Naive thymus-derived CD4-positive, alpha-beta T cell (primary cell): ENCODE results near the gene ARHGAP6. TPM values are rescaled to one million over a fixed set of nuclear protein-coding genes. Genes with fewer than 3 reads are reported as not detected.

Experiments used
- ATAC-seq: fragments of 150-1000 bp; cut with Tn5 transposase; 2 replicates; pipeline ENCODE4 v1.10.0; 2021; ENCODE audit warnings: mild to moderate bottlenecking, moderate library complexity
- CTCF ChIA-PET: fragments of 350-600 bp; sonication (Branson Sonifier 250); formaldehyde crosslinking; loops from one replicate; lab custom pipeline; 2021; ENCODE audit warnings: antibody characterized with exemption; lab: Charles Lee
- POLR2A ChIA-PET: fragments of 350-600 bp; sonication (Branson Sonifier 250); formaldehyde crosslinking; loops from one replicate; lab custom pipeline; 2021; ENCODE audit warnings: antibody characterized with exemption, inconsistent platforms; lab: Charles Lee
- DNase-seq, 9 donors: peaks; one replicate each; pipeline versions ENCODE4 v3.0.0 to v3.0.0-alpha.2; 2020 to 2022; ENCODE audit warnings: mixed read lengths in 1 of 9
- H3K27ac ChIP-seq: one replicate; pipeline ENCODE4 v1.7.0; 2013; ENCODE audit warnings: mild to moderate bottlenecking, low read depth, low read length, moderate library complexity
- H3K27me3 ChIP-seq, 2 donors: one replicate each; pipeline ENCODE4 v1.7.0; 2013; ENCODE audit warnings: low read length in 2 of 2, mild to moderate bottlenecking in 2 of 2, moderate library complexity in 2 of 2; ENCODE audit not compliant: control insufficient read depth in 2 of 2, insufficient read depth in 2 of 2
- H3K36me3 ChIP-seq, 3 experiments: 1 replicate in 2 of 3; 2 replicates in 1 of 3; pipeline ENCODE4 v1.7.0; 2013; ENCODE audit warnings: low read length in 3 of 3, mild to moderate bottlenecking in 3 of 3, moderate library complexity in 1 of 3; ENCODE audit not compliant: insufficient read depth in 3 of 3, control insufficient read depth in 2 of 3
- H3K4me1 ChIP-seq, 2 donors: one replicate each; pipeline ENCODE4 v1.7.0; 2013; ENCODE audit warnings: low read length in 2 of 2, mild to moderate bottlenecking in 2 of 2, moderate library complexity in 1 of 2; ENCODE audit not compliant: control insufficient read depth in 2 of 2, insufficient read depth in 2 of 2
- H3K4me3 ChIP-seq: 2 replicates; pipeline ENCODE4 v1.7.0; 2013; ENCODE audit warnings: mild to moderate bottlenecking, low read length
- H3K9me3 ChIP-seq, 3 experiments: 1 replicate in 2 of 3; 2 replicates in 1 of 3; pipeline ENCODE4 v1.7.0; 2013; ENCODE audit warnings: low read length in 3 of 3; ENCODE audit not compliant: control insufficient read depth in 2 of 3
- H3K27ac Mint-ChIP-seq, 9 donors: one replicate each; pipeline ENCODE4 v1.8.0; 2020 to 2022; ENCODE audit warnings: mixed read lengths in 9 of 9, mild to moderate bottlenecking in 8 of 9, moderate library complexity in 5 of 9, inconsistent platforms in 2 of 9
- H3K27me3 Mint-ChIP-seq, 5 donors: one replicate each; pipeline ENCODE4 v1.8.0; 2021 to 2022; ENCODE audit warnings: mixed read lengths in 5 of 5, mild to moderate bottlenecking in 1 of 5
- H3K36me3 Mint-ChIP-seq, 5 donors: one replicate each; pipeline ENCODE4 v1.8.0; 2020 to 2022; ENCODE audit warnings: mixed read lengths in 5 of 5, mild to moderate bottlenecking in 3 of 5, inconsistent platforms in 1 of 5
- H3K4me1 Mint-ChIP-seq, 7 donors: one replicate each; pipeline ENCODE4 v1.8.0; 2020 to 2022; ENCODE audit warnings: mixed read lengths in 7 of 7, mild to moderate bottlenecking in 3 of 7, inconsistent platforms in 1 of 7
- H3K4me3 Mint-ChIP-seq, 10 donors: one replicate each; pipeline ENCODE4 v1.8.0; 2020 to 2022; ENCODE audit warnings: mild to moderate bottlenecking in 10 of 10, mixed read lengths in 10 of 10, moderate library complexity in 6 of 10, inconsistent platforms in 2 of 10
- H3K9me3 Mint-ChIP-seq, 11 donors: one replicate each; pipeline ENCODE4 v1.8.0; 2020 to 2022; ENCODE audit warnings: mixed read lengths in 11 of 11, mild to moderate bottlenecking in 4 of 11, inconsistent platforms in 1 of 11, moderate library complexity in 1 of 11
- intact Hi-C, 2 donors: fragments of 100-400 bp; cut with micrococcal nuclease; formaldehyde crosslinking; loops; one replicate each; pipeline ENCODE4 v1.15.1; 2023
- polyA plus RNA-seq, 2 donors: library from polyadenylated mRNA; unstranded; fragments of 300-500 nt; fragmentation: Illumina TruSeq; gene quantifications; one replicate each; pipeline ENCODE4 v1.2.3, GENCODE V29; 2021
- total RNA-seq, 6 experiments: library from RNA in 5 of 6; stranded (reverse) in 5 of 6; gene quantifications; 1 replicate in 5 of 6; 2 replicates in 1 of 6; pipeline ENCODE4 v1.2.3 and lab custom pipeline; 2021 to 2026

Gene ARHGAP6
- total and polyA plus RNA-seq, 7 experiments from 2014 or later, result 0.11 to 0.83 TPM; not detected in 5

- Histone ChIP-seq H3K9me3 (no peaks in the 10 kb centered on the region), H3K36me3 (no peaks in the 10 kb centered on the region), H3K27me3 (no peaks in the 10 kb centered on the region), H3K27ac (no peak overlapping the region), H3K4me1 (no peaks in the 10 kb centered on the region), H3K4me3 (no peak overlapping the region)
- intact Hi-C loops, result no loop called here
- Mint-ChIP-seq H3K9me3 (no peaks in the 10 kb centered on the region), H3K36me3 (no peaks in the 10 kb centered on the region), H3K4me1 (no peaks in the 10 kb centered on the region), H3K27me3 (peaks cover 0 to 8% (median 6%) of the 10 kb centered on the region in 5 donors), H3K27ac (no peak overlapping the region), H3K4me3 (no peak overlapping the region)
- ATAC-seq (no peak), DNase-seq (no peak)
- ChIA-PET POLR2A (no interaction called here), CTCF (no interaction called here)
Measured at GRCh38 chrX:11597479-11597878, 68.2 kb downstream of the ARHGAP6 start.

GRCh38 chrX:11591723-11592346 lies 73.9 kb downstream of the ARHGAP6 start:
- peak overlapping the region in 2 of 9 donors; percentile 38 to 92 for H3K27ac Mint-ChIP-seq
- H3K4me1 Mint-ChIP-seq, result peaks cover 0 to 11% (median 9%) of the 10 kb centered on the region in 7 donors
- Histone ChIP-seq H3K36me3 (no peaks in the 10 kb centered on the region), H3K4me3 (no peak overlapping the region), H3K27ac (no peak overlapping the region), H3K27me3 (no peaks in the 10 kb centered on the region), H3K9me3 (no peaks in the 10 kb centered on the region), H3K4me1 (no peaks in the 10 kb centered on the region)
- no peaks in the 10 kb centered on the region for H3K36me3 Mint-ChIP-seq
- H3K9me3 Mint-ChIP-seq, result peaks cover 0 to 4% (median 0%) of the 10 kb centered on the region in 11 donors
- ATAC-seq, result no peak
- CTCF ChIA-PET, result interaction anchor here (0.6 kb wide), 1 partner anchor 9 kb away, joined by 3 read pairs; no protein-coding TSS in a partner anchor
- intact Hi-C loops, result no loop called here
- POLR2A ChIA-PET, result no interaction called here
- H3K27me3 Mint-ChIP-seq, result peaks cover 0 to 8% (median 0%) of the 10 kb centered on the region in 5 donors
- peak overlapping the region in 2 of 10 donors; percentile 49 to 73 for H3K4me3 Mint-ChIP-seq
- DNase-seq, result no peak

- no peak for DNase-seq
- H3K4me3 ChIP-seq, result no peak overlapping the region
- no peaks in the 10 kb centered on the region for H3K9me3 ChIP-seq
- no peaks in the 10 kb centered on the region for H3K36me3 Mint-ChIP-seq
- H3K4me1 ChIP-seq, result no peaks in the 10 kb centered on the region
- POLR2A ChIA-PET, result no interaction called here
- H3K9me3 Mint-ChIP-seq, result peaks cover 0 to 4% (median 0%) of the 10 kb centered on the region in 11 donors
- H3K4me3 Mint-ChIP-seq, result no peak overlapping the region
- H3K27me3 Mint-ChIP-seq, result peaks cover 0 to 8% (median 0%) of the 10 kb centered on the region in 5 donors
- H3K27ac ChIP-seq, result no peak overlapping the region
- no peaks in the 10 kb centered on the region for H3K27me3 ChIP-seq
- no peaks in the 10 kb centered on the region for H3K36me3 ChIP-seq
- no peak for ATAC-seq
- intact Hi-C loops, result no loop called here
- H3K27ac Mint-ChIP-seq, result no peak overlapping the region
- CTCF ChIA-PET, result no interaction called here
- peaks cover 0 to 11% (median 9%) of the 10 kb centered on the region in 7 donors for H3K4me1 Mint-ChIP-seq
Measured at GRCh38 chrX:11589641-11590040, 76.1 kb downstream of the ARHGAP6 start.

GRCh38 chrX:11588097-11588496 lies 77.6 kb downstream of the ARHGAP6 start:
- Histone ChIP-seq H3K36me3 (no peaks in the 10 kb centered on the region), H3K4me1 (no peaks in the 10 kb centered on the region), H3K27ac (no peak overlapping the region), H3K4me3 (no peak overlapping the region), H3K9me3 (no peaks in the 10 kb centered on the region), H3K27me3 (no peaks in the 10 kb centered on the region)
- DNase-seq, result no peak
- intact Hi-C loops, result no loop called here
- H3K4me1 Mint-ChIP-seq, result peaks cover 0 to 11% (median 9%) of the 10 kb centered on the region in 7 donors
- no peak for ATAC-seq
- H3K36me3 Mint-ChIP-seq, result no peaks in the 10 kb centered on the region
- no peak overlapping the region for H3K4me3 Mint-ChIP-seq
- ChIA-PET POLR2A (no interaction called here), CTCF (no interaction called here)
- peaks cover 0 to 4% (median 0%) of the 10 kb centered on the region in 11 donors for H3K9me3 Mint-ChIP-seq
- no peak overlapping the region for H3K27ac Mint-ChIP-seq
- H3K27me3 Mint-ChIP-seq, result peaks cover 0 to 8% (median 0%) of the 10 kb centered on the region in 5 donors

GRCh38 chrX:11585174-11585573 lies 80.5 kb downstream of the ARHGAP6 start:
- intact Hi-C loops, result no loop called here

GRCh38 chrX:11580789-11581188 lies 84.9 kb downstream of the ARHGAP6 start:
- Histone ChIP-seq H3K4me1 (no peaks in the 10 kb centered on the region), H3K27me3 (no peaks in the 10 kb centered on the region), H3K36me3 (no peaks in the 10 kb centered on the region), H3K9me3 (no peaks in the 10 kb centered on the region), H3K27ac (no peak overlapping the region), H3K4me3 (no peak overlapping the region)
- ATAC-seq (no peak), DNase-seq (no peak)
- ChIA-PET POLR2A (no interaction called here), CTCF (no interaction called here)
- peaks cover 0 to 6% (median 0%) of the 10 kb centered on the region in 5 donors for H3K27me3 Mint-ChIP-seq
- intact Hi-C loops, result no loop called here
- no peaks in the 10 kb centered on the region for H3K36me3 Mint-ChIP-seq
- H3K4me3 Mint-ChIP-seq, result no peak overlapping the region
- H3K27ac Mint-ChIP-seq, result no peak overlapping the region
- peaks cover 0 to 6% (median 0%) of the 10 kb centered on the region in 11 donors for H3K9me3 Mint-ChIP-seq
- no peaks in the 10 kb centered on the region for H3K4me1 Mint-ChIP-seq

More at GRCh38 chrX:11585174-11585573, 80.5 kb downstream of the ARHGAP6 start:
- H3K27me3 ChIP-seq, result no peaks in the 10 kb centered on the region
- no peak overlapping the region for H3K4me3 Mint-ChIP-seq
- DNase-seq (no peak), ATAC-seq (no peak)
- no peak overlapping the region for H3K4me3 ChIP-seq
- no peaks in the 10 kb centered on the region for H3K9me3 Mint-ChIP-seq
- no peak overlapping the region for H3K27ac ChIP-seq
- H3K27ac Mint-ChIP-seq, result no peak overlapping the region
- H3K9me3 ChIP-seq, result no peaks in the 10 kb centered on the region
- H3K27me3 Mint-ChIP-seq, result peaks cover 0 to 8% (median 0%) of the 10 kb centered on the region in 5 donors
- no peaks in the 10 kb centered on the region for H3K4me1 ChIP-seq
- no peaks in the 10 kb centered on the region for H3K4me1 Mint-ChIP-seq
- ChIA-PET POLR2A (no interaction called here), CTCF (no interaction called here)
- H3K36me3 Mint-ChIP-seq, result no peaks in the 10 kb centered on the region
- no peaks in the 10 kb centered on the region for H3K36me3 ChIP-seq
